Endothelial cell of umbilical vein (primary cell): Measurements from ENCODE around the gene SIM1. TPM values are rescaled to one million over a fixed set of nuclear protein-coding genes. Genes with fewer than 3 reads are reported as not detected.
A peak's percentile ranks its signal among the peaks of the same experiment; 100 is the strongest.

Source experiments
- BruUV-seq: library from RNA; stranded (reverse); fragments of 400-500 nt; replicated peaks from 2 replicates; lab custom pipeline; 2021; lab: Mats Ljungman, UMichigan
- CTCF ChIA-PET: fragments of 300-600, 350-600 bp; sonication (Branson Sonifier 250); formaldehyde crosslinking; loops from one replicate; lab custom pipeline; 2021; ENCODE audit warnings: antibody characterized with exemption, inconsistent platforms; lab: Charles Lee
- POLR2A ChIA-PET: fragments of 300-600, 350-600 bp; sonication (Branson Sonifier 250); formaldehyde crosslinking; loops from one replicate; lab custom pipeline; 2021; ENCODE audit warnings: antibody characterized with exemption, inconsistent platforms; lab: Charles Lee
- DNase-seq: peaks from one replicate; pipeline ENCODE4 v3.0.0-alpha.2; 2011; ENCODE audit warnings: low read depth, low spot score
- FAIRE-seq: peaks from 2 replicates; lab custom pipeline; 2011; peaks lifted over from hg19 to GRCh38; lab: Jason Lieb, UNC
- H2AFZ ChIP-seq: 2 replicates; pipeline ENCODE4 v1.6.0; 2012; ENCODE audit warnings: low read depth, low read length, control low read depth, inconsistent platforms
- H3K27ac ChIP-seq: 2 replicates; pipeline ENCODE4 v1.5.1; 2011; ENCODE audit warnings: low read depth, mild to moderate bottlenecking, control low read depth, low read length, moderate library complexity; ENCODE audit not compliant: insufficient read depth
- H3K27me3 ChIP-seq, 2 experiments: 2 replicates each; pipeline versions ENCODE4 v1.6.0 to v1.6.1; 2011; ENCODE audit warnings: low read length in 2 of 2, mixed read lengths in 1 of 2; ENCODE audit not compliant: control insufficient read depth in 2 of 2, insufficient read depth in 2 of 2
- H3K36me3 ChIP-seq, 2 experiments: 2 replicates in 1 of 2; 3 replicates in 1 of 2; pipeline ENCODE4 v1.5.1; 2011; ENCODE audit warnings: low read length in 2 of 2, mild to moderate bottlenecking in 1 of 2, moderate library complexity in 1 of 2; ENCODE audit not compliant: control insufficient read depth in 2 of 2, insufficient read depth in 2 of 2; ENCODE audit errors: extremely low read depth in 1 of 2
- H3K4me1 ChIP-seq: 3 replicates; pipeline ENCODE4 v1.5.1; 2011; ENCODE audit warnings: mild to moderate bottlenecking, low read length; ENCODE audit not compliant: control insufficient read depth, insufficient read depth; ENCODE audit errors: extremely low read depth
- H3K4me2 ChIP-seq: 2 replicates; pipeline ENCODE4 v1.6.1; 2011; ENCODE audit warnings: low read length, control low read depth, mixed read lengths; ENCODE audit not compliant: insufficient read depth
- H3K4me3 ChIP-seq, 3 experiments: fragments of 200-600 bp in 1 of 3; sonication (generic), shearing (Covaris generic) in 1 of 3; replicated peaks in 1 of 3; 2 replicates each; pipeline ENCODE4 v1.5.1; 2011 to 2016; ENCODE audit warnings: control low read depth in 3 of 3, low read length in 3 of 3, mild to moderate bottlenecking in 2 of 3, inconsistent platforms in 1 of 3, low read depth in 1 of 3, moderate library complexity in 1 of 3; ENCODE audit not compliant: insufficient read depth in 1 of 3
- H3K79me2 ChIP-seq: 2 replicates; pipeline ENCODE4 v1.6.0; 2012; ENCODE audit warnings: low read length, inconsistent platforms; ENCODE audit not compliant: control insufficient read depth, insufficient read depth
- H3K9ac ChIP-seq: replicated peaks from 2 replicates; pipeline ENCODE3; 2011; ENCODE audit warnings: low read length, control low read depth; ENCODE audit not compliant: insufficient read depth; ENCODE audit errors: extremely low read depth
- H3K9me1 ChIP-seq: replicated peaks from 3 replicates; pipeline ENCODE4 v1.6.0; 2011; ENCODE audit warnings: mild to moderate bottlenecking, low read length; ENCODE audit not compliant: control insufficient read depth, insufficient read depth; ENCODE audit errors: extremely low read depth
- H3K9me3 ChIP-seq: replicated peaks from 2 replicates; pipeline ENCODE4 v1.5.1; 2012; ENCODE audit warnings: low read length, inconsistent platforms; ENCODE audit not compliant: control insufficient read depth, insufficient read depth
- H4K20me1 ChIP-seq: replicated peaks from 2 replicates; pipeline ENCODE3; 2011; ENCODE audit warnings: mild to moderate bottlenecking, low read length; ENCODE audit not compliant: control insufficient read depth, insufficient read depth; ENCODE audit errors: extremely low read depth
- CTCF ChIP-seq, 2 donors: IDR thresholded peaks; 1 replicate in 1 of 2; 2 replicates in 1 of 2; pipeline ENCODE4 v1.5.1; 2011; ENCODE audit warnings: low read length in 2 of 2, mild to moderate bottlenecking in 2 of 2, moderate library complexity in 2 of 2, control low read depth in 1 of 2, inconsistent platforms in 1 of 2, low read depth in 1 of 2; ENCODE audit not compliant: insufficient read depth in 1 of 2; ENCODE audit errors: extremely low read depth in 1 of 2
- EZH2 ChIP-seq: IDR thresholded peaks from 2 replicates; pipeline ENCODE4 v1.6.1; 2012; ENCODE audit warnings: borderline replicate concordance, low read depth, mild to moderate bottlenecking, moderate library complexity, low read length, inconsistent platforms; ENCODE audit not compliant: severe bottlenecking
- FOS ChIP-seq: IDR thresholded peaks from 2 replicates; pipeline ENCODE4 v1.6.1; 2011; ENCODE audit warnings: mild to moderate bottlenecking, low read length, moderate library complexity, borderline replicate concordance; ENCODE audit not compliant: insufficient read depth
- GATA2 ChIP-seq: IDR thresholded peaks from 2 replicates; pipeline ENCODE4 v1.7.0; 2011; ENCODE audit warnings: low read depth, mild to moderate bottlenecking, moderate library complexity, mixed read lengths, low read length; ENCODE audit not compliant: insufficient read length, insufficient read depth
- JUN ChIP-seq: IDR thresholded peaks from 2 replicates; pipeline ENCODE4 v1.6.1; 2011; ENCODE audit warnings: borderline replicate concordance, low read depth; ENCODE audit not compliant: insufficient read length, insufficient read depth
- MYC ChIP-seq: IDR thresholded peaks from one replicate; pipeline ENCODE4 v1.6.1; 2011; ENCODE audit warnings: mild to moderate bottlenecking, low read depth, low read length
- POLR2A ChIP-seq: IDR thresholded peaks from 2 replicates; pipeline ENCODE4 v1.6.1; 2012; ENCODE audit warnings: low read depth, mild to moderate bottlenecking, control low read depth, low read length
- POLR2AphosphoS5 ChIP-seq: IDR thresholded peaks from 2 replicates; pipeline ENCODE4 v1.6.1; 2012; ENCODE audit warnings: low read depth, mild to moderate bottlenecking, control low read depth, low read length, moderate library complexity; ENCODE audit not compliant: insufficient read depth
- dilution Hi-C: fragments of 300-500 bp; cut with MboI; formaldehyde crosslinking; loops from one replicate; pipeline ENCODE4 v1.15.0; 2019; ENCODE audit warnings: low sequenced_read_pairs; ENCODE audit not compliant: extremely low pct_ligation_motif_present
- intact Hi-C: fragments of 100-400 bp; cut with micrococcal nuclease; formaldehyde crosslinking; loops from one replicate; pipeline ENCODE4 v1.10.0; 2022
- polyA plus RNA-seq, 4 experiments: library from polyadenylated mRNA; depleted of rRNA in 3 of 4; stranded (reverse) in 3 of 4; unstranded in 1 of 4; fragments of >200 nt; gene quantifications; 2 replicates each; pipeline versions ENCODE4 v1.2.1 to v1.2.3, GENCODE V29; 2011 to 2012; ENCODE audit warnings: missing spikeins in 1 of 4
- total RNA-seq: library from RNA; stranded (reverse); gene quantifications from 2 replicates; pipeline ENCODE4 v1.2.3, GENCODE V29; 2021
- TF ChIP-seq, protein P1 (sequence below): IDR thresholded peaks from 2 replicates; pipeline ENCODE4 v1.6.1; 2011; ENCODE audit not compliant: insufficient read depth, insufficient read length

Gene SIM1
- total and polyA plus RNA-seq, 2 donors (not counting 3 experiments of a cell fraction or from before 2014, with no cell fraction given), result 0.14 to 0.29 TPM

DNA sequence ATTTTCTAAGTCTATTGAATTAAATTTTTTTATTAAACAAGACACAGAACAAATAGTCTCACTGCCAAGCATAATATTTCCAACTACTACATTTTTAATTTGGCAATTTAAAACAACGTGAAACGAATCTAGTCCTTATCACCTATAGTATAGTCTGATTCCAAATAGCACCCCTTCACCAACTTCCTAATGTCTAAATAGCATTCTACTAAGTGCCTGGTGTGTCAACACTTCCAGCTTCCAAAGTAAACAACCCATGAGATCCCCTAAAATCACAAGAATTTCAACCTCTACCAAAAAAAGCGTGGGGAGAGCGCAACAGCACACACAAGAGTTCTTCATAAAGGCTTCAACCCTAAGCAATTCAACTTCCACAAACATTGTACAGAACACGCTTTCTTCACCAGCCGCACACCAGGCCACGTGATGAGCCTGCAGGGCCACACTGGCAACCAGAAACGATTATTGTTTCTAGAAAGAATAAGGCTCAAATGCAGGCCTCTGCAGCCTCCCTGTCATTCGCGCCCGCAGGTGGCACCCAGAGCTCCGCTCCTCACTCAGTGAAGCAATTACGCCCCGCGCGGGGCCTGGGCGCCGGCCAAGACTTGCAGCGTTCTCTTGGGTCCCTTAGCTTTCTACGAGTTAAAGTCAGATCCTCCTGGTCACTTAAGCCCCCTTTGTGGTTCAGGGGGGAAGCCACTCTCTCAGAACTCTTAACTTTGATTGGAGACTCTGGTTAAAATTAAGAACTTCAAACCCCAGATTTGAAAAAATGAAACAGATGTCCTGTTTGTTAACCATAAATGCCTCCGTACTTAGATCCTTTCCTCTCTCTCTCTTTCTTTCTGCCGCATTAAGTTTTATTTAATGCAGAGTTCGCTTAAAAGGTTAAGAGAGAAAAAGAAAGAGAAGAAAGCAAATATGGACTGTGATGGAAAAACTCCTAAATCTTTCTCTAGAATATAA, 18.3 kb downstream of the SIM1 start:
- Histone ChIP-seq H3K36me3 (no peaks in the 10 kb centered on the region), H3K9me3 (no peaks in the 10 kb centered on the region), H3K4me2 (peak overlapping the region; percentile 44), H3K9me1 (no peaks in the 10 kb centered on the region), H2AFZ (peak overlapping the region; percentile 64), H4K20me1 (no peaks in the 10 kb centered on the region), H3K27ac (no peak overlapping the region), H3K79me2 (no peaks in the 10 kb centered on the region), H3K9ac (no peak overlapping the region), H3K27me3 (peaks cover 32 to 48% of the 10 kb centered on the region in 2 experiments), H3K4me3 (peak overlapping the region in 1 of 3 experiments; percentile 2), H3K4me1 (peaks cover 11% of the 10 kb centered on the region)
- peak; percentile 38 for DNase-seq
- intact Hi-C loops (no loop called here), dilution Hi-C loops (no loop called here)
- ChIA-PET POLR2A (no interaction called here), CTCF (interaction anchor here (0.8 to 1.7 kb wide), 2 partner anchors 188 to 330 kb away, joined by 3 to 6 read pairs; no protein-coding TSS in a partner anchor)
- FAIRE-seq, result no peak
- no TSS peak for BruUV-seq
- TF ChIP-seq MYC (no peak), GATA2 (no peak), POLR2A (no peak), CTCF (IDR thresholded peaks at IDR 0.05; ENCODE audit: extremely low read depth in 1 of 2, insufficient read depth in 1 of 2, low read depth in 1 of 2, low read length in 2 of 2) (no peak), JUN (no peak), EZH2 (no peak), FOS (no peak), POLR2AphosphoS5 (no peak)
- TF ChIP-seq, protein P1, sequence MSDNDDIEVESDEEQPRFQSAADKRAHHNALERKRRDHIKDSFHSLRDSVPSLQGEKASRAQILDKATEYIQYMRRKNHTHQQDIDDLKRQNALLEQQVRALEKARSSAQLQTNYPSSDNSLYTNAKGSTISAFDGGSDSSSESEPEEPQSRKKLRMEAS, result no peak
